A549 (cell line): ENCODE measurements around the gene MAEL. TPM values are rescaled to one million over a fixed set of nuclear protein-coding genes. Genes with fewer than 3 reads are reported as not detected.

Experiments used
- ATAC-seq, 2 experiments: fragments of 200-7000 bp in 1 of 2; fragments of >200 bp in 1 of 2; cut with Nextera tagmentation in 1 of 2; cut with Tn5 transposase in 1 of 2; 3 replicates each; pipeline versions ENCODE4 v1.8.0 to v1.9.1; 2018 to 2020; ENCODE audit warnings: mild to moderate bottlenecking in 1 of 2, moderate library complexity in 1 of 2
- CTCF ChIA-PET: fragments of 300-600 bp; sonication (Branson Sonifier 250); formaldehyde crosslinking; extraction: SDS; loops from one replicate; lab custom pipeline; 2021; ENCODE audit warnings: antibody characterized with exemption, inconsistent platforms; lab: Yijun Ruan, JAX
- POLR2A ChIA-PET: fragments of 350-600 bp; formaldehyde crosslinking; extraction: SDS; loops from one replicate; lab custom pipeline; 2021; ENCODE audit warnings: antibody characterized with exemption, inconsistent platforms; lab: Yijun Ruan, JAX
- DNase-seq, 2 experiments: peaks; one replicate each; pipeline versions ENCODE4 v3.0.0 to v3.0.0-alpha.2; 2011 to 2016; ENCODE audit warnings: low read depth in 1 of 2, low spot score in 1 of 2
- FAIRE-seq: peaks from 2 replicates; lab custom pipeline; 2011; peaks lifted over from hg19 to GRCh38; lab: Jason Lieb, UNC
- H3K27ac ChIP-seq, 2 experiments: fragments of >200 bp; sonication (Bioruptor Twin); formaldehyde crosslinking; 3 replicates each; pipeline ENCODE4 v1.5.1; 2016 to 2017
- H3K4me1 ChIP-seq: fragments of >200 bp; sonication (Bioruptor Twin); formaldehyde crosslinking; 3 replicates; pipeline ENCODE4 v1.6.1; 2016
- H3K4me2 ChIP-seq: fragments of >200 bp; sonication (Bioruptor Twin); formaldehyde crosslinking; 3 replicates; pipeline ENCODE4 v1.6.1; 2016
- H3K4me3 ChIP-seq: fragments of >200 bp; sonication (Bioruptor Twin); formaldehyde crosslinking; 3 replicates; pipeline ENCODE4 v1.5.1; 2016
- H3K9me3 ChIP-seq: fragments of >200 bp; sonication (Bioruptor Twin); formaldehyde crosslinking; 3 replicates; pipeline ENCODE4 v1.6.1; 2016
- CBX2 ChIP-seq: fragments of 200-600 bp; sonication (generic); IDR thresholded peaks from 2 replicates; pipeline ENCODE4 v1.6.1; 2016; ENCODE audit warnings: low read depth, mild to moderate bottlenecking, borderline replicate concordance
- CBX8 ChIP-seq: fragments of 200-600 bp; sonication (generic); IDR thresholded peaks from 2 replicates; pipeline ENCODE4 v1.6.1; 2016
- CHD2 ChIP-seq: fragments of 150-350 bp; IDR thresholded peaks from 2 replicates; pipeline ENCODE4 v1.6.1; 2014; ENCODE audit warnings: low read length; ENCODE audit not compliant: partially characterized antibody
- CHD4 ChIP-seq: fragments of 200-600 bp; sonication (generic); IDR thresholded peaks from 2 replicates; pipeline ENCODE4 v1.6.1; 2016; ENCODE audit warnings: antibody characterized with exemption, mild to moderate bottlenecking, borderline replicate concordance
- EP300 ChIP-seq, 2 experiments: fragments of >200 bp; sonication (Bioruptor Twin); formaldehyde crosslinking; IDR thresholded peaks; 2 replicates in 1 of 2; 3 replicates in 1 of 2; pipeline ENCODE4 v1.6.1; 2016 to 2017
- ESRRA ChIP-seq: fragments of 150-350 bp; IDR thresholded peaks from 2 replicates; pipeline ENCODE4 v1.6.1; 2014; ENCODE audit warnings: mild to moderate bottlenecking, low read length, borderline replicate concordance
- FOSL2 ChIP-seq, 2 experiments: fragments of 450-650 bp in 1 of 2; fragments of >200 bp in 1 of 2; sonication (Bioruptor Twin) in 1 of 2; formaldehyde crosslinking; IDR thresholded peaks; 2 replicates each; pipeline versions ENCODE4 v1.5.0 to v1.6.1; 2016 to 2020; ENCODE audit warnings: mild to moderate bottlenecking in 1 of 2, moderate library complexity in 1 of 2
- GATA3 ChIP-seq: IDR thresholded peaks from 2 replicates; pipeline ENCODE4 v1.6.1; 2012; ENCODE audit warnings: borderline replicate concordance
- HEYL ChIP-seq: fragments of 250-450 bp; sonication (Bioruptor Pico); IDR thresholded peaks from 2 replicates; pipeline ENCODE4 v1.8.0; 2021; ENCODE audit warnings: mild to moderate bottlenecking, moderate library complexity
- HOXA7 ChIP-seq: fragments of 250-450 bp; sonication (Bioruptor Pico); IDR thresholded peaks from 2 replicates; pipeline ENCODE4 v1.5.0; 2020; ENCODE audit warnings: mild to moderate bottlenecking, moderate library complexity
- KDM5A ChIP-seq: fragments of 200-600 bp; sonication (generic); IDR thresholded peaks from 2 replicates; pipeline ENCODE4 v1.6.1; 2016; ENCODE audit warnings: antibody characterized with exemption, mild to moderate bottlenecking
- MAFK ChIP-seq: fragments of 450-650 bp; IDR thresholded peaks from 2 replicates; pipeline ENCODE4 v1.6.1; 2014; ENCODE audit not compliant: partially characterized antibody
- NFE2L2 ChIP-seq: fragments of 150-350 bp; conservative IDR thresholded peaks from 2 replicates; pipeline ENCODE4 v1.6.1; 2014; ENCODE audit warnings: low read length
- NPAS2 ChIP-seq: fragments of 250-450 bp; sonication (Bioruptor Pico); IDR thresholded peaks from 2 replicates; pipeline ENCODE4 v1.8.0; 2022; ENCODE audit warnings: mild to moderate bottlenecking, moderate library complexity, borderline replicate concordance
- NR3C1 ChIP-seq: fragments of >200 bp; sonication (Bioruptor Twin); formaldehyde crosslinking; IDR thresholded peaks from 3 replicates; pipeline ENCODE4 v1.6.1; 2017
- POLR2AphosphoS2 ChIP-seq: conservative IDR thresholded peaks from 2 replicates; pipeline ENCODE4 v1.6.1; 2012; ENCODE audit warnings: low read length, improper control_type of control experiment, inconsistent platforms
- RCOR1 ChIP-seq: fragments of 150-350 bp; IDR thresholded peaks from 2 replicates; pipeline ENCODE4 v1.6.1; 2014; ENCODE audit warnings: antibody characterized with exemption, low read length, low read depth
- SMC3 ChIP-seq: fragments of >200 bp; sonication (Bioruptor Twin); formaldehyde crosslinking; IDR thresholded peaks from 3 replicates; pipeline ENCODE4 v1.6.1; 2018; ENCODE audit warnings: inconsistent platforms
- SREBF2 ChIP-seq: fragments of 450-650 bp; IDR thresholded peaks from 2 replicates; pipeline ENCODE4 v1.6.1; 2014; ENCODE audit warnings: mild to moderate bottlenecking, moderate library complexity
- TFCP2L1 ChIP-seq: fragments of 250-450 bp; sonication (Bioruptor Pico); IDR thresholded peaks from 2 replicates; pipeline ENCODE4 v1.5.0; 2021; ENCODE audit warnings: mild to moderate bottlenecking
- TP53 ChIP-seq: fragments of 250-450 bp; sonication (Bioruptor Pico); IDR thresholded peaks from 2 replicates; pipeline ENCODE4 v1.5.0; 2021; ENCODE audit warnings: mild to moderate bottlenecking, moderate library complexity
- ZFP36 ChIP-seq: fragments of 450-650 bp; IDR thresholded peaks from 2 replicates; pipeline ENCODE4 v1.6.1; 2014; ENCODE audit warnings: borderline replicate concordance; ENCODE audit not compliant: partially characterized antibody
- ZNF302 ChIP-seq: fragments of 250-450 bp; sonication (Bioruptor Pico); IDR thresholded peaks from 2 replicates; pipeline ENCODE4 v1.9.0; 2021; ENCODE audit warnings: inconsistent platforms, mild to moderate bottlenecking, moderate library complexity
- ZSCAN20 ChIP-seq: fragments of 250-450 bp; sonication (Bioruptor Pico); IDR thresholded peaks from 2 replicates; pipeline ENCODE4 v1.8.0; 2022; ENCODE audit warnings: mild to moderate bottlenecking, moderate library complexity
- WGBS: methylation state at CpG from one replicate; pipeline ENCODE4 v1.1.6; 2017; ENCODE audit errors: missing lambda C conversion rate; 5-methylcytosine and 5-hydroxymethylcytosine counted together
- polyA plus RNA-seq, 4 experiments: library from polyadenylated mRNA; depleted of rRNA in 3 of 4; stranded (reverse); fragments of >200 nt; fragmentation: RNase III in 1 of 4; extraction: RNeasy Plus Mini Kit Qiagen cat#74134 plus additional on column Dnase treatment in 1 of 4; gene quantifications; 2 replicates in 3 of 4; 3 replicates in 1 of 4; pipeline ENCODE4 v1.2.3, GENCODE V29; 2011 to 2017
- TF ChIP-seq, protein P1 (sequence below): fragments of 150-350 bp; IDR thresholded peaks from 2 replicates; pipeline ENCODE4 v1.6.1; 2014; ENCODE audit warnings: low read depth, mild to moderate bottlenecking, low read length

The MAEL gene
- polyA plus RNA-seq, 2 of the 4 experiments (the other 2 are of a cell fraction): not detected

DNA sequence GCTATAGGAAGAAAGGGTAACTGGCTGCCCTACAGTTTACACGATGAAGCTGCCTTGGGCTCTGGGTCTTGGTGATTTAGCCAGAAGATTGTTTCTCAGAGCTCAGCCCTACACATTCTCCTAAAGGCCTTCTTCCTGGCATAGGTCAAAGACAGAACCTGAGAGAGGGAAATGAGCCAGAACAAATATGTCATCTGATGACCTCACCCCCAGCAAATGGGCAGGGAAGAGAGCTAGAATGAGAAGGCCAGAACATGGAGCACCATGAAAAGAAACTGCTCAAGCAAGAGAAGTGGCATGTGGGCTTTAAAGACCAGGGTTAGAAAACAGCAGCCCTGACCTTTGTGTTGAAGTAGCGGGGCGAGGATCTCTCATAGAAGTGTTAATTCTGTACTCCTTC is 8.3 kb upstream of the MAEL start (continued):
- no peak for TF ChIP-seq TP53
- TF ChIP-seq, all 56 proteins: peak for 0

DNA sequence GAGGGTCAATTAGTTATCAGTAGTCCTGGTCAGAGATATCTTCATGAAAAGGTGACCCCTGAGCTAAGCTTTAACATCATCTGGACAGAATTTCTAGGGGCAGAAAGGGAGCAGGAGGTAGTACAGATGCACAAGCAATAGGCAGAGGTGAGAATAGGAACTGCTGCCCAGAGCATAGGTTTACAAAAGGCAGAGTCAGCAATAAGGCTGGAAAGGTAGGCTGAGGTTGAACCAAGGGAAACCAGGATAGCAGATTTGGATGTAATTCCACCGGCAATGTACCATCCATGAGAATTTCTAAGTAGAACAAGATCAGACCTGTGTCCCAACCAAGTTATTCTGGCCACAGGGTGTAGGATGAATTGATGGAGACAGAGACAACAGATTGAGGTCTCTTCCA is 7.5 kb upstream of the MAEL start:
- CTCF ChIA-PET: interaction anchor here (1.0 to 1.9 kb wide), 5 partner anchors 13 to 559 kb away, joined by 3 to 4 read pairs (median 3); no protein-coding TSS in a partner anchor
- FAIRE-seq: no peak

DNA sequence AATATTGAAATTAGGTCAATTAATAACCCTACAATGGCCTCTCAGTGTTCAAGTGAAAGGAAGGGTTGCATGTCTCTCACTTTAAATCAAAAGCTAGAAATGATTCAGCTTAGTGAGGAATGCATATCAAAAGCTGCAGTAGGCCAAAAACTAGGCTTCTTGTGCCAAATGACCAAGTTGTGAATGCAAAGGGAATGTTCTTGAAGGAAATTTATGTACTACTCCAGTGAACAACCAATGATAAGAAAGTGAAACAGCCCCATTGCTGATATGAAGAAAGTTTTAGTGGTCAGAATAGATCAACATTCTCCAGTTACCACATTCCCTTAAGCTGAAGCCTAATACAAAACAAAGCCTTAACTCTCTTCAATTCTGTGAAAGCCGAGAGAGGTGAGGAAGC is 10.0 kb downstream of the MAEL start:
- 15% methylated on average over 1 of the region's 1 CpG for WGBS
- H3K27ac ChIP-seq: no peak overlapping the region
- DNase-seq (no peak), FAIRE-seq (no peak), ATAC-seq (no peak)
- H3K4me3 ChIP-seq: no peak overlapping the region
- peaks cover 5% of the 10 kb centered on the region; the same call in 1 of the 3 replicates for H3K9me3 ChIP-seq
- ChIA-PET CTCF (interaction anchor here (1.1 kb wide), 1 partner anchor 89 kb away, joined by 3 read pairs; no protein-coding TSS in a partner anchor), POLR2A (no interaction called here)
- H3K4me1 ChIP-seq: no peaks in the 10 kb centered on the region
- TF ChIP-seq CBX8 (no peak), ZNF302 (no peak), ZFP36 (no peak), POLR2AphosphoS2 (no peak), SREBF2 (no peak), NR3C1 (no peak), SMC3 (no peak), GATA3 (no peak), KDM5A (no peak), NPAS2 (CRISPR knock-in tag) (no peak), CHD4 (no peak), HOXA7 (CRISPR knock-in tag) (no peak), ESRRA (no peak), TFCP2L1 (CRISPR knock-in tag) (no peak)
- TF ChIP-seq, protein P1, sequence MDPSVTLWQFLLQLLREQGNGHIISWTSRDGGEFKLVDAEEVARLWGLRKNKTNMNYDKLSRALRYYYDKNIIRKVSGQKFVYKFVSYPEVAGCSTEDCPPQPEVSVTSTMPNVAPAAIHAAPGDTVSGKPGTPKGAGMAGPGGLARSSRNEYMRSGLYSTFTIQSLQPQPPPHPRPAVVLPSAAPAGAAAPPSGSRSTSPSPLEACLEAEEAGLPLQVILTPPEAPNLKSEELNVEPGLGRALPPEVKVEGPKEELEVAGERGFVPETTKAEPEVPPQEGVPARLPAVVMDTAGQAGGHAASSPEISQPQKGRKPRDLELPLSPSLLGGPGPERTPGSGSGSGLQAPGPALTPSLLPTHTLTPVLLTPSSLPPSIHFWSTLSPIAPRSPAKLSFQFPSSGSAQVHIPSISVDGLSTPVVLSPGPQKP: no peak
- H3K4me2 ChIP-seq: no peak overlapping the region

More for the DNA sequence above, 7.5 kb upstream of the MAEL start:
- Histone ChIP-seq H3K4me2 (no peak overlapping the region), H3K4me3 (no peak overlapping the region), H3K27ac (no peak overlapping the region)
- 0% methylated on average over 1 of the region's 1 CpG for WGBS
- no peak for TF ChIP-seq CHD2
- peak; percentile 63 for TF ChIP-seq MAFK
- TF ChIP-seq ZSCAN20: no peak
- TF ChIP-seq, all 56 proteins: peak for 1
- ATAC-seq: no peak
- DNase-seq: no peak
- Histone ChIP-seq H3K9me3 (no peaks in the 10 kb centered on the region), H3K4me1 (no peaks in the 10 kb centered on the region)
- POLR2A ChIA-PET: no interaction called here

DNA sequence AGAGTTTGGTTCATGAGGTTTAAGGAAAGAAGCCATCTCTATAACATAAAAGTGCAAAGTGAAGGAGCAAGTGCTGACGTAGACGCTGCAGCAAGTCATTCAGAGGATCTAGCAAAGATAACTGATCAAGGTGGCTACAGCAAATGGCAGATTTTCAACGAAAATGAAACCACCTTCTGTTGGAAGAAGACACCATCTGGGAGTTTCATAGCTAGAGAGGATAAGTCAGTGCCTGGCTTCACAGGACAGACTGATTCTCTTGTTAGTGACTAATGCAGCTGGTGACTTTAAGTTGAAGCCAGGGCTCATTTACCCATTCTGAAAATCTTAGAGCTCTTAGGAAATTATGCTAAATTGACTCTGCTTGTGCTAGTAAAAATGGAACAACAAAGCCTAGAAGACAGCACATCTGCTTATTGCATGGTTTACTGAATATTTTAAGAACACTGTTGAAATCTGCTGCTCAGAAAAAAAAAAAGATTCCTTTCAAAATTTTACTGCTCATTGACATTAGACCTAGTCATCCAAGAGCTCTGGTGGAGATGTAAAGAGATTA is 10.5 kb downstream of the MAEL start:
- Histone ChIP-seq H3K4me1 (no peaks in the 10 kb centered on the region), H3K4me3 (no peak overlapping the region), H3K4me2 (no peak overlapping the region), H3K27ac (no peak overlapping the region), H3K9me3 (peaks cover 5% of the 10 kb centered on the region; the same call in 1 of the 3 replicates)
- no peak for TF ChIP-seq POLR2AphosphoS2
- no peak for TF ChIP-seq NFE2L2
- TF ChIP-seq FOSL2 (IDR thresholded peaks at IDR 0.05): no peak
- no peak for TF ChIP-seq FOSL2 (CRISPR knock-in tag; IDR thresholded peaks at IDR 0.05)
- no peak for TF ChIP-seq RCOR1
- no peak for TF ChIP-seq CBX2
- no peak for TF ChIP-seq CHD2
- TF ChIP-seq HEYL (CRISPR knock-in tag): no peak
- no peak for TF ChIP-seq TFCP2L1 (CRISPR knock-in tag)
- TF ChIP-seq ZFP36: no peak
- TF ChIP-seq HOXA7 (CRISPR knock-in tag): no peak
- TF ChIP-seq EP300 (IDR thresholded peaks at IDR 0.05): no peak
- FAIRE-seq (no peak), ATAC-seq (no peak), DNase-seq (no peak)
- POLR2A ChIA-PET: no interaction called here
- WGBS: 46% methylated on average over 3 of the region's 3 CpGs
- CTCF ChIA-PET: interaction anchor here (0.6 to 1.1 kb wide), 2 partner anchors 89 to 519 kb away, joined by 3 read pairs; no protein-coding TSS in a partner anchor
